DND-41 (cell line): Measurements from ENCODE around the gene MMAB.

Experiments
- ATAC-seq: fragments of 200-7000 bp; cut with Tn5 transposase; 3 replicates; pipeline ENCODE4 v1.9.1; 2021; ENCODE audit warnings: low read depth; ENCODE audit not compliant: insufficient read depth
- DNase-seq: peaks from one replicate; pipeline ENCODE4 v3.0.0-alpha.2; 2020
- H2AFZ ChIP-seq: 2 replicates; pipeline ENCODE4 v1.6.0; 2012; ENCODE audit warnings: low read depth, low read length
- H3K27ac ChIP-seq: 2 replicates; pipeline ENCODE4 v1.5.1; 2012; ENCODE audit warnings: low read length, inconsistent platforms
- H3K27me3 ChIP-seq: fragments of 200-600 bp; sonication (generic); 2 replicates; pipeline ENCODE4 v1.6.0; 2012; ENCODE audit warnings: low read length, mild to moderate bottlenecking, inconsistent platforms; ENCODE audit not compliant: insufficient read depth, poor library complexity
- H3K36me3 ChIP-seq: 2 replicates; pipeline ENCODE4 v1.5.1; 2012; ENCODE audit warnings: low read length, inconsistent platforms; ENCODE audit not compliant: insufficient read depth
- H3K4me1 ChIP-seq: 2 replicates; pipeline ENCODE4 v1.5.1; 2012; ENCODE audit warnings: mild to moderate bottlenecking, low read length; ENCODE audit not compliant: insufficient read depth
- H3K4me2 ChIP-seq: 2 replicates; pipeline ENCODE4 v1.6.0; 2012; ENCODE audit warnings: mild to moderate bottlenecking, moderate library complexity, low read length, inconsistent platforms; ENCODE audit not compliant: insufficient read depth
- H3K4me3 ChIP-seq, 2 experiments: fragments of 200-600 bp in 1 of 2; shearing (Covaris generic) in 1 of 2; 2 replicates each; pipeline ENCODE4 v1.5.1; 2012 to 2016; ENCODE audit warnings: inconsistent platforms in 2 of 2, low read length in 2 of 2, mild to moderate bottlenecking in 2 of 2, low read depth in 1 of 2, moderate library complexity in 1 of 2
- H3K79me2 ChIP-seq: 2 replicates; pipeline ENCODE4 v1.6.0; 2012; ENCODE audit warnings: low read length, inconsistent platforms; ENCODE audit not compliant: insufficient read depth
- H3K9ac ChIP-seq: 2 replicates; pipeline ENCODE4 v1.6.0; 2012; ENCODE audit warnings: low read depth, mild to moderate bottlenecking, inconsistent platforms, low read length, moderate library complexity
- H3K9me3 ChIP-seq: 2 replicates; pipeline ENCODE4 v1.5.1; 2012; ENCODE audit warnings: low read length, moderate library complexity, mild to moderate bottlenecking, inconsistent platforms; ENCODE audit not compliant: insufficient read depth, severe bottlenecking
- H4K20me1 ChIP-seq: 2 replicates; pipeline ENCODE4 v1.6.0; 2012; ENCODE audit warnings: low read length; ENCODE audit not compliant: insufficient read depth
- EZH2 ChIP-seq: IDR thresholded peaks from 3 replicates; pipeline ENCODE4 v1.6.1; 2012; ENCODE audit warnings: borderline replicate concordance, low read depth, mild to moderate bottlenecking, moderate library complexity, low read length, inconsistent platforms; ENCODE audit not compliant: severe bottlenecking
- TF ChIP-seq, protein P1 (sequence below): IDR thresholded peaks from 2 replicates; pipeline ENCODE4 v1.5.1; 2012; ENCODE audit warnings: borderline replicate concordance, low read length, moderate library complexity, mild to moderate bottlenecking; ENCODE audit not compliant: poor library complexity, severe bottlenecking; ENCODE audit errors: extremely low read depth

MMAB gene

DNA sequence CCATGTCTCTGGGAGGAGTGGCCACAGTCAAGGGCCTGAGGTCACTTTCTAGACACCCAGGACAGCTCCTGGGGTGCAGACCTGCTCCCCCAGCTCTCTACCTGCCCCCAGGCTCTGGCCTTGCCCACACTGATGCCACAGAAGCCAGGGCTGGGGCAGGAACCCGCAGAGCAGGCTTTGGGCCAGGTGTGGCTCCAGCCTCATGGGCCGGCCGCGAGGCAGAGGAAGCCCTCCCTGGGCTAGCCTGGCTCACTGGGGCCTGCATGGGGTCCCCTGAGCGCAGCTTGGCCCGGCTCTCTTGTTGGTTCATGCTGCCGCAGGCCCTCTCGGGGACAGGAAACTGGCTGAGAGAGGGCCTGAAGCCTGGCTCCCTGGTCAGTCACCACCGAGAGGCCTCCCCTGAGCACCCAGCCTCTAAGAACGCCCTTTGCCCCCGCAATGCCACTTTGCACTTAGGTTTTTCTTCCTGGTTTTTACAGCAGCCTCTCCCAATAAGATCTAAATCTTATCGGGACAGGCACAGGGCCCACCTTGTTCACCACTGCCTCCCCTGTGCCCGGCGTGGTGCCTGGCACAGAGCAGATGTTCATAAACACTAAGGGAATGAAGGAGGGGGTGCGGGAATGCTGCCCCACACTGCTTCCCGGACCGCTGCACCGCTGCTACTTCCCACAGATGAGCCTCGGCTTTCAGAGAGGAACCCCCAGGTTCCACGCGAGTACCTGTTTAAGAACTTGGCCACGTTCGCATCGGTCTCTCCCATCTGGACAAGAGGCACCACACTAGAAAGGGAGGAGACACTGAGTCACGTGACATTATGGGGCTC lies 14.7 kb downstream of the MMAB start:
- Histone ChIP-seq H3K9me3 (no peaks in the 10 kb centered on the region), H3K9ac (no peak overlapping the region), H3K4me1 (no peaks in the 10 kb centered on the region), H3K4me2 (no peak overlapping the region), H3K4me3 (no peak overlapping the region), H3K79me2 (no peaks in the 10 kb centered on the region), H3K27me3 (no peaks in the 10 kb centered on the region), H3K27ac (no peak overlapping the region), H2AFZ (no peak overlapping the region), H4K20me1 (peaks cover 4% of the 10 kb centered on the region), H3K36me3 (peaks cover 30% of the 10 kb centered on the region)
- DNase-seq (no peak), ATAC-seq (no peak)
- TF ChIP-seq EZH2, result no peak
- TF ChIP-seq, protein P1, sequence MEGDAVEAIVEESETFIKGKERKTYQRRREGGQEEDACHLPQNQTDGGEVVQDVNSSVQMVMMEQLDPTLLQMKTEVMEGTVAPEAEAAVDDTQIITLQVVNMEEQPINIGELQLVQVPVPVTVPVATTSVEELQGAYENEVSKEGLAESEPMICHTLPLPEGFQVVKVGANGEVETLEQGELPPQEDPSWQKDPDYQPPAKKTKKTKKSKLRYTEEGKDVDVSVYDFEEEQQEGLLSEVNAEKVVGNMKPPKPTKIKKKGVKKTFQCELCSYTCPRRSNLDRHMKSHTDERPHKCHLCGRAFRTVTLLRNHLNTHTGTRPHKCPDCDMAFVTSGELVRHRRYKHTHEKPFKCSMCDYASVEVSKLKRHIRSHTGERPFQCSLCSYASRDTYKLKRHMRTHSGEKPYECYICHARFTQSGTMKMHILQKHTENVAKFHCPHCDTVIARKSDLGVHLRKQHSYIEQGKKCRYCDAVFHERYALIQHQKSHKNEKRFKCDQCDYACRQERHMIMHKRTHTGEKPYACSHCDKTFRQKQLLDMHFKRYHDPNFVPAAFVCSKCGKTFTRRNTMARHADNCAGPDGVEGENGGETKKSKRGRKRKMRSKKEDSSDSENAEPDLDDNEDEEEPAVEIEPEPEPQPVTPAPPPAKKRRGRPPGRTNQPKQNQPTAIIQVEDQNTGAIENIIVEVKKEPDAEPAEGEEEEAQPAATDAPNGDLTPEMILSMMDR, result no peak

DNA sequence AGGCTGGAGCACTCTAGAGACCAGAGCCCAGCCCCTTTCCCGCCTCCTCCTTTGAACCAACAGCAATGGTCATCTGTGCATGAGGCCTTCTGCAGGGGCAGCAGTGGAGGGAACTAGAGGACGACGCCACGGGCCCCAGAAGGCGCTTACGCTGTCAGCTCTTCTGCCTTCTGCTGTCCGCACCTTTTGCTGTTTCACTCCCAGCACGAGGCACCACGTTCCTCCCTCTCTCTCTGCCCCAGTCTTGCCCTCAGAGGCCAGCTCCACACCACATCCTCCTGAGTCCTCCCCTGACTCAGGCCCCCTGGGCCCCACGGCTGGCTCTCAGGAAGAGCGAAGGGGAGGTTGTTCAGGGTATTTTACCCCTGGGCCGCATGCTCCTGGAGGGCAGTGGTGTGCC lies 15.5 kb downstream of the MMAB start:
- H3K27me3 ChIP-seq, result no peaks in the 10 kb centered on the region
- no peak overlapping the region for H3K4me2 ChIP-seq
- H4K20me1 ChIP-seq, result peaks cover 4% of the 10 kb centered on the region
- H3K79me2 ChIP-seq, result no peaks in the 10 kb centered on the region
- TF ChIP-seq, protein P1, result no peak
- TF ChIP-seq EZH2, result no peak
- H3K9me3 ChIP-seq, result no peaks in the 10 kb centered on the region
- H3K4me1 ChIP-seq, result no peaks in the 10 kb centered on the region
- no peak overlapping the region for H2AFZ ChIP-seq
- H3K27ac ChIP-seq, result no peak overlapping the region
- no peak for DNase-seq
- H3K9ac ChIP-seq, result no peak overlapping the region
- H3K36me3 ChIP-seq, result peaks cover 22% of the 10 kb centered on the region
- no peak for ATAC-seq
- no peak overlapping the region for H3K4me3 ChIP-seq

DNA sequence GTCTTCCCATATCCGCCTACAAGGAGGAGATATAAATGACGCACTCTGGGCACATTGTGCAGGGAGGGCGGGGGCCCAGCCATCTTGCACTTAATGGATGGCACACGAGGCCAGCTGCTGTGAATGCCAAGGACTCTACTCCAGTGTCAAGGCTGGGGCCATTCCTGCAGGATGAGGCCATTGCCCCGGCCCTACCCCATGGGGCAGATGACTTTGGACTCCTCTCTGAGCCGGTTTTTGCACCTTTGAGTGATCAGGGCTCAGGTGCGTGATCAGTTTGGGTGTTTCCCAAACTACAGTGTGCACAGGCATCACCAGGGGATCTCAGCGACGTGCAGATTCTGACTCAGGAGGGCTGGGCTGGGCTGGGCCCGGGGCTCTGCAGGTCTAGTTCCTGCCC lies 16.1 kb downstream of the MMAB start:
- TF ChIP-seq, protein P1, result no peak
- TF ChIP-seq EZH2, result no peak
- H3K36me3 ChIP-seq, result peaks cover 16% of the 10 kb centered on the region; the same call in 1 of the 2 replicates
- H4K20me1 ChIP-seq, result peaks cover 4% of the 10 kb centered on the region
- DNase-seq (no peak), ATAC-seq (no peak)
- H3K4me1 ChIP-seq, result no peaks in the 10 kb centered on the region
- H3K79me2 ChIP-seq, result no peaks in the 10 kb centered on the region
- H3K27ac ChIP-seq, result no peak overlapping the region
- H3K4me3 ChIP-seq, result no peak overlapping the region
- no peaks in the 10 kb centered on the region for H3K9me3 ChIP-seq
- no peak overlapping the region for H2AFZ ChIP-seq
- H3K9ac ChIP-seq, result no peak overlapping the region
- no peak overlapping the region for H3K4me2 ChIP-seq
- H3K27me3 ChIP-seq, result no peaks in the 10 kb centered on the region
